HepG2 (cell line): ENCODE data around the gene PNN.

Source experiments
- GTF2F1 ChIP-seq: fragments of 150-350 bp; IDR thresholded peaks from 2 replicates; pipeline ENCODE4 v1.6.1; 2014; ENCODE audit warnings: low read length
- ZNF3 ChIP-seq: IDR thresholded peaks from 2 replicates; pipeline ENCODE4 v1.7.0; 2017; ENCODE audit warnings: inconsistent platforms
- TF ChIP-seq, protein P1 (sequence below): sonication (generic); formaldehyde crosslinking; IDR thresholded peaks from 2 replicates; pipeline ENCODE4 v1.5.0; 2020; ENCODE audit warnings: mild to moderate bottlenecking, missing genetic modification reagents, moderate library complexity
- TF ChIP-seq, protein P2 (sequence below), 2 experiments: sonication (generic) in 1 of 2; formaldehyde crosslinking in 1 of 2; IDR thresholded peaks; 2 replicates each; pipeline versions ENCODE4 v1.4.0 to v1.6.1; 2018 to 2020; ENCODE audit warnings: missing genetic modification reagents in 2 of 2, borderline replicate concordance in 1 of 2, low read depth in 1 of 2, mild to moderate bottlenecking in 1 of 2, missing biosample characterization in 1 of 2
- TF ChIP-seq, protein P3 (sequence below): IDR thresholded peaks from 2 replicates; pipeline ENCODE4 v1.6.1; 2018; ENCODE audit warnings: missing genetic modification reagents, mild to moderate bottlenecking, missing compliant biosample characterization
- TF ChIP-seq, protein P4 (sequence below): sonication (generic); formaldehyde crosslinking; IDR thresholded peaks from 2 replicates; pipeline ENCODE4 v1.4.0; 2020; ENCODE audit warnings: mild to moderate bottlenecking, missing genetic modification reagents

DNA sequence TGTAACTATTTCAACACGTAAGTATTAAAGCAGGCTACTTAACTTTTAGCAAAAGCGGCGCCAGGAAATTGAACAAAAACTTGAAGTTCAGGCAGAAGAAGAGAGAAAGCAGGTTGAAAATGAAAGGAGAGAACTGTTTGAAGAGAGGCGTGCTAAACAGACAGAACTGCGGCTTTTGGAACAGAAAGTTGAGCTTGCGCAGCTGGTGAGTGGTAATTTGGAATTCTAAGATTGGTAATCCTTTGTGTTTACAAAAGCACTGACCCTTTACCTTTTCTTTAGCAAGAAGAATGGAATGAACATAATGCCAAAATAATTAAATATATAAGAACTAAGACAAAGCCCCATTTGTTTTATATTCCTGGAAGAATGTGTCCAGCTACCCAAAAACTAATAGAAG lies 4.0 kb downstream of the PNN start:
- TF ChIP-seq, protein P1, sequence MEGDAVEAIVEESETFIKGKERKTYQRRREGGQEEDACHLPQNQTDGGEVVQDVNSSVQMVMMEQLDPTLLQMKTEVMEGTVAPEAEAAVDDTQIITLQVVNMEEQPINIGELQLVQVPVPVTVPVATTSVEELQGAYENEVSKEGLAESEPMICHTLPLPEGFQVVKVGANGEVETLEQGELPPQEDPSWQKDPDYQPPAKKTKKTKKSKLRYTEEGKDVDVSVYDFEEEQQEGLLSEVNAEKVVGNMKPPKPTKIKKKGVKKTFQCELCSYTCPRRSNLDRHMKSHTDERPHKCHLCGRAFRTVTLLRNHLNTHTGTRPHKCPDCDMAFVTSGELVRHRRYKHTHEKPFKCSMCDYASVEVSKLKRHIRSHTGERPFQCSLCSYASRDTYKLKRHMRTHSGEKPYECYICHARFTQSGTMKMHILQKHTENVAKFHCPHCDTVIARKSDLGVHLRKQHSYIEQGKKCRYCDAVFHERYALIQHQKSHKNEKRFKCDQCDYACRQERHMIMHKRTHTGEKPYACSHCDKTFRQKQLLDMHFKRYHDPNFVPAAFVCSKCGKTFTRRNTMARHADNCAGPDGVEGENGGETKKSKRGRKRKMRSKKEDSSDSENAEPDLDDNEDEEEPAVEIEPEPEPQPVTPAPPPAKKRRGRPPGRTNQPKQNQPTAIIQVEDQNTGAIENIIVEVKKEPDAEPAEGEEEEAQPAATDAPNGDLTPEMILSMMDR: no peak
- TF ChIP-seq, protein P2, sequence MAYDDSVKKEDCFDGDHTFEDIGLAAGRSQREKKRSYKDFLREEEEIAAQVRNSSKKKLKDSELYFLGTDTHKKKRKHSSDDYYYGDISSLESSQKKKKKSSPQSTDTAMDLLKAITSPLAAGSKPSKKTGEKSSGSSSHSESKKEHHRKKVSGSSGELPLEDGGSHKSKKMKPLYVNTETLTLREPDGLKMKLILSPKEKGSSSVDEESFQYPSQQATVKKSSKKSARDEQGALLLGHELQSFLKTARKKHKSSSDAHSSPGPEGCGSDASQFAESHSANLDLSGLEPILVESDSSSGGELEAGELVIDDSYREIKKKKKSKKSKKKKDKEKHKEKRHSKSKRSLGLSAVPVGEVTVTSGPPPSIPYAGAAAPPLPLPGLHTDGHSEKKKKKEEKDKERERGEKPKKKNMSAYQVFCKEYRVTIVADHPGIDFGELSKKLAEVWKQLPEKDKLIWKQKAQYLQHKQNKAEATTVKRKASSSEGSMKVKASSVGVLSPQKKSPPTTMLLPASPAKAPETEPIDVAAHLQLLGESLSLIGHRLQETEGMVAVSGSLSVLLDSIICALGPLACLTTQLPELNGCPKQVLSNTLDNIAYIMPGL (CRISPR knock-in tag; IDR thresholded peaks at IDR 0.05; ENCODE audit: borderline replicate concordance in 1 of 2, low read depth in 1 of 2): no peak
- TF ChIP-seq GTF2F1: no peak
- TF ChIP-seq, protein P3, sequence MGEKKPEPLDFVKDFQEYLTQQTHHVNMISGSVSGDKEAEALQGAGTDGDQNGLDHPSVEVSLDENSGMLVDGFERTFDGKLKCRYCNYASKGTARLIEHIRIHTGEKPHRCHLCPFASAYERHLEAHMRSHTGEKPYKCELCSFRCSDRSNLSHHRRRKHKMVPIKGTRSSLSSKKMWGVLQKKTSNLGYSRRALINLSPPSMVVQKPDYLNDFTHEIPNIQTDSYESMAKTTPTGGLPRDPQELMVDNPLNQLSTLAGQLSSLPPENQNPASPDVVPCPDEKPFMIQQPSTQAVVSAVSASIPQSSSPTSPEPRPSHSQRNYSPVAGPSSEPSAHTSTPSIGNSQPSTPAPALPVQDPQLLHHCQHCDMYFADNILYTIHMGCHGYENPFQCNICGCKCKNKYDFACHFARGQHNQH: no peak
- TF ChIP-seq ZNF3: no peak
- TF ChIP-seq, protein P4, sequence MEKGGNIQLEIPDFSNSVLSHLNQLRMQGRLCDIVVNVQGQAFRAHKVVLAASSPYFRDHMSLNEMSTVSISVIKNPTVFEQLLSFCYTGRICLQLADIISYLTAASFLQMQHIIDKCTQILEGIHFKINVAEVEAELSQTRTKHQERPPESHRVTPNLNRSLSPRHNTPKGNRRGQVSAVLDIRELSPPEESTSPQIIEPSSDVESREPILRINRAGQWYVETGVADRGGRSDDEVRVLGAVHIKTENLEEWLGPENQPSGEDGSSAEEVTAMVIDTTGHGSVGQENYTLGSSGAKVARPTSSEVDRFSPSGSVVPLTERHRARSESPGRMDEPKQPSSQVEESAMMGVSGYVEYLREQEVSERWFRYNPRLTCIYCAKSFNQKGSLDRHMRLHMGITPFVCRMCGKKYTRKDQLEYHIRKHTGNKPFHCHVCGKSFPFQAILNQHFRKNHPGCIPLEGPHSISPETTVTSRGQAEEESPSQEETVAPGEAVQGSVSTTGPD (CRISPR knock-in tag): no peak
